Measurements from ENCODE around the gene LY6G5B.

DNA sequence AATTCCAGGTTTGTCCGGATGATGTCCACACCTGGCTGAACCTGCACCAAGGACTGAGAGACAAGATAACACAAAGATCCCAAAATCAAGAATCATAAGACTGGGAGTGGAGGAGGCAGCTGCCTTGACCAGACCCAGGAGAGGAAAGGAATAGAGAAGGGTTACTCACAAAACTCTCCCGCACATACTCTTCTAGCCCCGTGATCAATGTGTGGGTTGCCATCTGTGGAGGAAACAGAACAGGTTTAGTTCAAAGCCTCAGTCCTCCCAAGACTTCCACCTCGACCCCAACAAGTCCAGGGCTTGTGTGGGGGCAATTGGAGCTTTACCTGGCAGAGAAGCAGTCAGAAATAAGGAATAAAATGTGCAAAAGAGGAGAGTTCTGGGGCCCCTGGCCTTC, 28.4 kb upstream of the LY6G5B start:
- TF ChIP-seq, protein P1, sequence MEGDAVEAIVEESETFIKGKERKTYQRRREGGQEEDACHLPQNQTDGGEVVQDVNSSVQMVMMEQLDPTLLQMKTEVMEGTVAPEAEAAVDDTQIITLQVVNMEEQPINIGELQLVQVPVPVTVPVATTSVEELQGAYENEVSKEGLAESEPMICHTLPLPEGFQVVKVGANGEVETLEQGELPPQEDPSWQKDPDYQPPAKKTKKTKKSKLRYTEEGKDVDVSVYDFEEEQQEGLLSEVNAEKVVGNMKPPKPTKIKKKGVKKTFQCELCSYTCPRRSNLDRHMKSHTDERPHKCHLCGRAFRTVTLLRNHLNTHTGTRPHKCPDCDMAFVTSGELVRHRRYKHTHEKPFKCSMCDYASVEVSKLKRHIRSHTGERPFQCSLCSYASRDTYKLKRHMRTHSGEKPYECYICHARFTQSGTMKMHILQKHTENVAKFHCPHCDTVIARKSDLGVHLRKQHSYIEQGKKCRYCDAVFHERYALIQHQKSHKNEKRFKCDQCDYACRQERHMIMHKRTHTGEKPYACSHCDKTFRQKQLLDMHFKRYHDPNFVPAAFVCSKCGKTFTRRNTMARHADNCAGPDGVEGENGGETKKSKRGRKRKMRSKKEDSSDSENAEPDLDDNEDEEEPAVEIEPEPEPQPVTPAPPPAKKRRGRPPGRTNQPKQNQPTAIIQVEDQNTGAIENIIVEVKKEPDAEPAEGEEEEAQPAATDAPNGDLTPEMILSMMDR (IDR thresholded peaks at IDR 0.05) = no peak
- TF ChIP-seq EZH2 (IDR thresholded peaks at IDR 0.05) (no peak), EZH2phosphoT487 (IDR thresholded peaks at IDR 0.05) (no peak)

Measured in neural progenitor cell (in vitro differentiated cells).